HCT116 (cell line): ENCODE data around the gene AP1B1. TPM values are rescaled to one million over a fixed set of nuclear protein-coding genes. Genes with fewer than 3 reads are reported as not detected.

Experiments
- ATAC-seq: fragments of 200-7000 bp; cut with Tn5 transposase; 2 replicates; pipeline ENCODE4 v1.9.1; 2020; ENCODE audit warnings: mild to moderate bottlenecking, moderate library complexity
- BruUV-seq: library from RNA; stranded (reverse); fragments of 400-500 nt; replicated peaks from 2 replicates; lab custom pipeline; 2021; lab: Mats Ljungman, UMichigan
- CTCF ChIA-PET: fragments of 300-600 bp; sonication (Branson Sonifier 250); formaldehyde crosslinking; loops from one replicate; lab custom pipeline; 2021; ENCODE audit warnings: antibody characterized with exemption; lab: Charles Lee
- POLR2A ChIA-PET: fragments of 300-600, 350-600 bp; sonication (Branson Sonifier 250); formaldehyde crosslinking; loops from one replicate; lab custom pipeline; 2021; ENCODE audit warnings: antibody characterized with exemption; lab: Charles Lee
- RAD21 ChIA-PET, 2 experiments: fragments of 300-600 bp; sonication (Branson Sonifier 250); formaldehyde crosslinking; loops; one replicate each; lab custom pipeline; 2023; ENCODE audit warnings: low total read pairs in 2 of 2; ENCODE audit not compliant: uncharacterized antibody in 2 of 2, unreplicated experiment in 2 of 2, low non-redundant PET in 1 of 2; lab: Charles Lee
- DNase-seq: peaks from one replicate; pipeline ENCODE4 v3.0.0-alpha.2; 2010; ENCODE audit warnings: low read depth, low spot score
- H2AFZ ChIP-seq: fragments of 200-600 bp; shearing (Covaris generic), sonication (generic); 2 replicates; pipeline ENCODE4 v1.6.1; 2017; ENCODE audit warnings: low read depth, mixed run types, mixed read lengths, antibody characterized with exemption, low read length; ENCODE audit not compliant: poor library complexity, severe bottlenecking
- H3K27ac ChIP-seq: 2 replicates; pipeline ENCODE4 v1.5.1; 2012; ENCODE audit warnings: low read depth, low read length
- H3K27me3 ChIP-seq: fragments of 200-600 bp; sonication (generic); 2 replicates; pipeline ENCODE4 v1.6.1; 2016; ENCODE audit warnings: mixed run types, low read length, mixed read lengths; ENCODE audit not compliant: insufficient read depth
- H3K36me3 ChIP-seq, 2 experiments: fragments of 200-500 bp in 1 of 2; fragments of 200-600 bp in 1 of 2; sonication (Bioruptor generic) in 1 of 2; sonication (generic) in 1 of 2; 2 replicates each; pipeline versions ENCODE4 v1.5.1 to v1.6.1; 2014 to 2016; ENCODE audit warnings: low read length in 2 of 2, inconsistent platforms in 1 of 2, mixed read lengths in 1 of 2, mixed run types in 1 of 2; ENCODE audit not compliant: insufficient read depth in 2 of 2, control insufficient read depth in 1 of 2
- H3K4me1 ChIP-seq, 2 experiments: fragments of 200-600 bp in 1 of 2; sonication (generic) in 1 of 2; 2 replicates each; pipeline versions ENCODE4 v1.5.1 to v1.6.1; 2012 to 2017; ENCODE audit warnings: low read length in 2 of 2, inconsistent platforms in 1 of 2, mild to moderate bottlenecking in 1 of 2, mixed read lengths in 1 of 2, mixed run types in 1 of 2, moderate library complexity in 1 of 2; ENCODE audit not compliant: insufficient read depth in 2 of 2, control insufficient read depth in 1 of 2
- H3K4me2 ChIP-seq: fragments of 200-600 bp; sonication (generic); 2 replicates; pipeline ENCODE4 v1.6.1; 2017; ENCODE audit warnings: mixed run types, low read length, mixed read lengths
- H3K4me3 ChIP-seq, 2 experiments: fragments of 200-600 bp in 1 of 2; sonication (generic) in 1 of 2; replicated peaks in 1 of 2; 2 replicates each; pipeline ENCODE4 v1.5.1; 2011 to 2016; ENCODE audit warnings: low read length in 2 of 2, control low read depth in 1 of 2, low read depth in 1 of 2, mild to moderate bottlenecking in 1 of 2, mixed read lengths in 1 of 2, mixed run types in 1 of 2
- H3K79me2 ChIP-seq: fragments of 200-600 bp; sonication (generic); 2 replicates; pipeline ENCODE4 v1.6.1; 2017; ENCODE audit warnings: mild to moderate bottlenecking, mixed run types, low read length, moderate library complexity, mixed read lengths; ENCODE audit not compliant: insufficient read depth
- H3K9ac ChIP-seq: fragments of 200-600 bp; sonication (generic); 2 replicates; pipeline ENCODE4 v1.6.1; 2016; ENCODE audit warnings: low read length, mixed read lengths
- H3K9me2 ChIP-seq: fragments of 200-600 bp; sonication (generic), shearing (Covaris generic); 2 replicates; pipeline ENCODE4 v1.6.1; 2017; ENCODE audit warnings: mixed run types, mild to moderate bottlenecking, moderate library complexity; ENCODE audit not compliant: insufficient read depth
- H3K9me3 ChIP-seq, 2 experiments: fragments of 200-500 bp in 1 of 2; fragments of 200-600 bp in 1 of 2; sonication (Bioruptor generic) in 1 of 2; sonication (generic) in 1 of 2; 2 replicates each; pipeline ENCODE4 v1.6.1; 2014 to 2017; ENCODE audit warnings: low read length in 2 of 2, mixed read lengths in 2 of 2, inconsistent platforms in 1 of 2, low read depth in 1 of 2, mild to moderate bottlenecking in 1 of 2, mixed run types in 1 of 2, moderate library complexity in 1 of 2; ENCODE audit not compliant: control insufficient read depth in 1 of 2, insufficient read depth in 1 of 2
- H4K20me1 ChIP-seq: fragments of 200-600 bp; sonication (generic), shearing (Covaris generic); 2 replicates; pipeline ENCODE4 v1.6.1; 2017; ENCODE audit warnings: mixed run types, mild to moderate bottlenecking, moderate library complexity; ENCODE audit not compliant: insufficient read depth
- JUND ChIP-seq: IDR thresholded peaks from 2 replicates; pipeline ENCODE4 v1.6.1; 2012
- YY1 ChIP-seq: IDR thresholded peaks from 2 replicates; pipeline ENCODE4 v1.6.1; 2011; ENCODE audit warnings: low read length, low read depth, moderate library complexity, mild to moderate bottlenecking; ENCODE audit not compliant: insufficient replicate concordance; ENCODE audit errors: extremely low read depth
- ZNF274 ChIP-seq: fragments of 200-500 bp; sonication (Bioruptor generic); IDR thresholded peaks from 2 replicates; pipeline ENCODE4 v1.6.1; 2014; ENCODE audit warnings: mild to moderate bottlenecking, low read depth, low read length, inconsistent platforms
- intact Hi-C: fragments of 100-400 bp; cut with micrococcal nuclease; formaldehyde crosslinking; loops from 2 replicates; pipeline ENCODE4 v1.10.0; 2022
- total RNA-seq: library from RNA; stranded (reverse); gene quantifications from one replicate; pipeline ENCODE4 v1.2.1, GENCODE V29; 2021; ENCODE audit not compliant: unreplicated experiment
- TF ChIP-seq, protein P1 (sequence below): IDR thresholded peaks from 2 replicates; pipeline ENCODE4 v1.6.1; 2012
- TF ChIP-seq, protein P2 (sequence below): IDR thresholded peaks from 2 replicates; pipeline ENCODE4 v1.6.1; 2011; ENCODE audit warnings: mild to moderate bottlenecking, low read length, moderate library complexity; ENCODE audit not compliant: insufficient replicate concordance; ENCODE audit errors: extremely low read depth
- TF ChIP-seq, protein P3 (sequence below): IDR thresholded peaks from 2 replicates; pipeline ENCODE4 v1.6.1; 2012; ENCODE audit warnings: low read depth

The AP1B1 gene
- total RNA-seq, 1 experiment from 2014 or later: 60.4 TPM

DNA sequence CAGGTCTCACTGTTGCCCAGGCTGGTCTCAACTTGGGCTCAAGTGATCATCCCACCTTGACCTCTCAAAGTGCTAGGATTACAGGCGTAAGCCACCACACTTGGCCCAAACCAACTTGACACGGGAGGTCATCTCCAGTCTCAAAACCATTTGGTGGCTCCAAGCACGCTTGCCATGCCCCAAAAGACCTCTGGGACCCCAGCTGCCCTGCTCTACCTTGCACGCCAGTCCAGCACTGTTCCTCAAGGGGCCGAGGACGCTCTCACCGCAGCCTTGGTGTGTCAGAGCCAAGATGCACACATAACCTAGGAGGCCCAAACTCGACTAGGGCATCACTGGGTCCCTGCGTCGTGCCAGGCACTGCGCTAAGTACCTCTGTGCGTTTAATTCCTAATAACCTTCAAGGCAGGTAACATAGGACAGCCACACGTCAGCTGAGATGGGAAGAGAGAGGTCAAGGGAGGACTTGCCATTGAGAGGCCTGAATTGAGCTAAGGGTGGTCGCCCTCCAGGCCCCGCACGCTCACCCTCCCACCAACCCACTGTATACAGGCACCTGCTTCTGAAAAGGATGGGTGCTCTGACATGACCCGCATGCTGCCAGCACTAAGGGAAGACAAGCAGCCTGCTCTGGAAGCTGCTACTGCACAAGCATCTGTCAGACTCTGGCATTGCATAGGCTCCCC is 86.5 kb downstream of the AP1B1 start:
- Histone ChIP-seq H3K36me3 (peaks cover 25 to 31% of the 10 kb centered on the region in 2 experiments), H2AFZ (no peak overlapping the region), H3K9me2 (no peaks in the 10 kb centered on the region), H3K27me3 (no peaks in the 10 kb centered on the region), H3K4me1 (peaks cover 22 to 26% of the 10 kb centered on the region in 2 experiments)
- intact Hi-C loops: no loop called here
- POLR2A ChIA-PET: no interaction called here
- TF ChIP-seq ZNF274: no peak
- TF ChIP-seq, protein P1, sequence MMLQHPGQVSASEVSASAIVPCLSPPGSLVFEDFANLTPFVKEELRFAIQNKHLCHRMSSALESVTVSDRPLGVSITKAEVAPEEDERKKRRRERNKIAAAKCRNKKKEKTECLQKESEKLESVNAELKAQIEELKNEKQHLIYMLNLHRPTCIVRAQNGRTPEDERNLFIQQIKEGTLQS: no peak
- TF ChIP-seq, protein P2, sequence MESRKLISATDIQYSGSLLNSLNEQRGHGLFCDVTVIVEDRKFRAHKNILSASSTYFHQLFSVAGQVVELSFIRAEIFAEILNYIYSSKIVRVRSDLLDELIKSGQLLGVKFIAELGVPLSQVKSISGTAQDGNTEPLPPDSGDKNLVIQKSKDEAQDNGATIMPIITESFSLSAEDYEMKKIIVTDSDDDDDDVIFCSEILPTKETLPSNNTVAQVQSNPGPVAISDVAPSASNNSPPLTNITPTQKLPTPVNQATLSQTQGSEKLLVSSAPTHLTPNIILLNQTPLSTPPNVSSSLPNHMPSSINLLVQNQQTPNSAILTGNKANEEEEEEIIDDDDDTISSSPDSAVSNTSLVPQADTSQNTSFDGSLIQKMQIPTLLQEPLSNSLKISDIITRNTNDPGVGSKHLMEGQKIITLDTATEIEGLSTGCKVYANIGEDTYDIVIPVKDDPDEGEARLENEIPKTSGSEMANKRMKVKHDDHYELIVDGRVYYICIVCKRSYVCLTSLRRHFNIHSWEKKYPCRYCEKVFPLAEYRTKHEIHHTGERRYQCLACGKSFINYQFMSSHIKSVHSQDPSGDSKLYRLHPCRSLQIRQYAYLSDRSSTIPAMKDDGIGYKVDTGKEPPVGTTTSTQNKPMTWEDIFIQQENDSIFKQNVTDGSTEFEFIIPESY: no peak
- no peak for TF ChIP-seq JUND
- no peak for TF ChIP-seq YY1
- TF ChIP-seq, protein P3, sequence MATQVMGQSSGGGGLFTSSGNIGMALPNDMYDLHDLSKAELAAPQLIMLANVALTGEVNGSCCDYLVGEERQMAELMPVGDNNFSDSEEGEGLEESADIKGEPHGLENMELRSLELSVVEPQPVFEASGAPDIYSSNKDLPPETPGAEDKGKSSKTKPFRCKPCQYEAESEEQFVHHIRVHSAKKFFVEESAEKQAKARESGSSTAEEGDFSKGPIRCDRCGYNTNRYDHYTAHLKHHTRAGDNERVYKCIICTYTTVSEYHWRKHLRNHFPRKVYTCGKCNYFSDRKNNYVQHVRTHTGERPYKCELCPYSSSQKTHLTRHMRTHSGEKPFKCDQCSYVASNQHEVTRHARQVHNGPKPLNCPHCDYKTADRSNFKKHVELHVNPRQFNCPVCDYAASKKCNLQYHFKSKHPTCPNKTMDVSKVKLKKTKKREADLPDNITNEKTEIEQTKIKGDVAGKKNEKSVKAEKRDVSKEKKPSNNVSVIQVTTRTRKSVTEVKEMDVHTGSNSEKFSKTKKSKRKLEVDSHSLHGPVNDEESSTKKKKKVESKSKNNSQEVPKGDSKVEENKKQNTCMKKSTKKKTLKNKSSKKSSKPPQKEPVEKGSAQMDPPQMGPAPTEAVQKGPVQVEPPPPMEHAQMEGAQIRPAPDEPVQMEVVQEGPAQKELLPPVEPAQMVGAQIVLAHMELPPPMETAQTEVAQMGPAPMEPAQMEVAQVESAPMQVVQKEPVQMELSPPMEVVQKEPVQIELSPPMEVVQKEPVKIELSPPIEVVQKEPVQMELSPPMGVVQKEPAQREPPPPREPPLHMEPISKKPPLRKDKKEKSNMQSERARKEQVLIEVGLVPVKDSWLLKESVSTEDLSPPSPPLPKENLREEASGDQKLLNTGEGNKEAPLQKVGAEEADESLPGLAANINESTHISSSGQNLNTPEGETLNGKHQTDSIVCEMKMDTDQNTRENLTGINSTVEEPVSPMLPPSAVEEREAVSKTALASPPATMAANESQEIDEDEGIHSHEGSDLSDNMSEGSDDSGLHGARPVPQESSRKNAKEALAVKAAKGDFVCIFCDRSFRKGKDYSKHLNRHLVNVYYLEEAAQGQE: no peak
- TF ChIP-seq, all 23 proteins: peak for 0
- no peaks in the 10 kb centered on the region; the same call in 1 of the 2 replicates for H3K79me2 ChIP-seq
- no peaks in the 10 kb centered on the region for H3K9me3 ChIP-seq
- no peak overlapping the region for H3K9ac ChIP-seq
- DNase-seq (no peak), ATAC-seq (no peak)
- RAD21 ChIA-PET: no interaction called here
- H3K27ac ChIP-seq: no peak overlapping the region; the same call in 1 of the 2 replicates
- H3K4me3 ChIP-seq: no peak overlapping the region
- no peak overlapping the region for H3K4me2 ChIP-seq
- H4K20me1 ChIP-seq: peaks cover 8% of the 10 kb centered on the region; the same call in 1 of the 2 replicates
- CTCF ChIA-PET: no interaction called here
- no TSS peak for BruUV-seq
